B cell (primary cell): ENCODE results near the gene OR52M1. TPM values are rescaled to one million over a fixed set of nuclear protein-coding genes. Genes with fewer than 3 reads are reported as not detected.

Experiments used
- ATAC-seq: fragments of 200-7000 bp; cut with Tn5 transposase; one replicate; pipeline ENCODE4 v1.10.0; 2021; ENCODE audit warnings: low read depth, mild to moderate bottlenecking, moderate number of reproducible peaks, moderate library complexity
- CTCF ChIA-PET: fragments of 350-600 bp; sonication (Branson Sonifier 250); formaldehyde crosslinking; loops from one replicate; lab custom pipeline; 2021; ENCODE audit warnings: antibody characterized with exemption, inconsistent platforms; lab: Charles Lee
- POLR2A ChIA-PET: fragments of 350-600 bp; sonication (Branson Sonifier 250); formaldehyde crosslinking; loops from one replicate; lab custom pipeline; 2021; ENCODE audit warnings: antibody characterized with exemption; lab: Charles Lee
- DNase-seq: peaks from one replicate; pipeline ENCODE4 v3.0.0; 2013
- H2AFZ ChIP-seq: 2 replicates; pipeline ENCODE4 v1.6.1; 2012; ENCODE audit warnings: mild to moderate bottlenecking, low read depth, low read length; ENCODE audit not compliant: insufficient read depth, poor library complexity, severe bottlenecking
- H3K27ac ChIP-seq, 2 donors: 1 replicate in 1 of 2; 2 replicates in 1 of 2; pipeline ENCODE4 v1.5.1; 2012 to 2013; ENCODE audit warnings: low read length in 2 of 2, mild to moderate bottlenecking in 2 of 2, moderate library complexity in 1 of 2
- H3K27me3 ChIP-seq, 4 experiments: fragments of 200-600 bp in 1 of 4; sonication (generic) in 1 of 4; replicated peaks in 1 of 4; 1 replicate in 2 of 4; 2 replicates in 2 of 4; pipeline versions ENCODE4 v1.6.1 to v1.7.0; 2013 to 2016; ENCODE audit warnings: low read length in 3 of 4, mild to moderate bottlenecking in 2 of 4, mixed read lengths in 1 of 4, moderate library complexity in 1 of 4; ENCODE audit not compliant: insufficient read depth in 4 of 4, control insufficient read depth in 3 of 4; ENCODE audit errors: control extremely low read depth in 1 of 4
- H3K36me3 ChIP-seq, 2 experiments: replicated peaks in 1 of 2; 1 replicate in 1 of 2; 2 replicates in 1 of 2; pipeline versions ENCODE4 v1.6.1 to v1.7.1; 2013; ENCODE audit warnings: low read length in 1 of 2; ENCODE audit not compliant: insufficient read depth in 2 of 2, control insufficient read depth in 1 of 2; ENCODE audit errors: control extremely low read depth in 1 of 2, extremely low read depth in 1 of 2
- H3K4me1 ChIP-seq, 2 donors: fragments of 200-600 bp in 1 of 2; sonication (generic) in 1 of 2; 1 replicate in 1 of 2; 2 replicates in 1 of 2; pipeline versions ENCODE4 v1.5.1 to v1.6.1; 2013 to 2017; ENCODE audit warnings: low read length in 2 of 2; ENCODE audit not compliant: control insufficient read depth in 2 of 2, insufficient read depth in 2 of 2
- H3K4me2 ChIP-seq: replicated peaks from 2 replicates; pipeline ENCODE3; 2012; ENCODE audit warnings: mild to moderate bottlenecking, low read depth, low read length; ENCODE audit not compliant: poor library complexity, severe bottlenecking
- H3K4me3 ChIP-seq, 5 experiments: fragments of 200-600 bp in 1 of 5; sonication (generic) in 1 of 5; 1 replicate in 3 of 5; 2 replicates in 2 of 5; pipeline versions ENCODE4 v1.5.1 to v1.7.0; 2011 to 2016; ENCODE audit warnings: low read length in 4 of 5, mild to moderate bottlenecking in 4 of 5, low read depth in 2 of 5, control low read depth in 1 of 5, moderate library complexity in 1 of 5; ENCODE audit not compliant: insufficient read depth in 1 of 5; ENCODE audit errors: control extremely low read depth in 1 of 5, extremely low read depth in 1 of 5
- H3K79me2 ChIP-seq: fragments of 200-600 bp; sonication (generic); one replicate; pipeline ENCODE4 v1.6.0; 2016; ENCODE audit warnings: low read length; ENCODE audit not compliant: control insufficient read depth, insufficient read depth
- H3K9ac ChIP-seq: fragments of 200-600 bp; sonication (generic); 2 replicates; pipeline ENCODE4 v1.6.1; 2017; ENCODE audit warnings: mild to moderate bottlenecking, low read length, moderate library complexity
- H3K9me3 ChIP-seq, 3 donors: one replicate each; pipeline versions ENCODE4 v1.6.1 to v1.7.1; 2013; ENCODE audit warnings: low read length in 2 of 3; ENCODE audit not compliant: control insufficient read depth in 2 of 3, insufficient read depth in 1 of 3; ENCODE audit errors: control extremely low read depth in 1 of 3
- H4K20me1 ChIP-seq: 2 replicates; pipeline ENCODE4 v1.6.0; 2012; ENCODE audit warnings: mild to moderate bottlenecking, low read length; ENCODE audit not compliant: insufficient read depth, control insufficient read depth, poor library complexity, severe bottlenecking
- H3K27ac Mint-ChIP-seq: one replicate; pipeline ENCODE4 v1.8.0; 2021; ENCODE audit warnings: mixed read lengths
- H3K27me3 Mint-ChIP-seq: one replicate; pipeline ENCODE4 v1.8.0; 2021; ENCODE audit warnings: mixed read lengths
- H3K4me1 Mint-ChIP-seq: one replicate; pipeline ENCODE4 v1.8.0; 2021; ENCODE audit warnings: mixed read lengths
- H3K4me3 Mint-ChIP-seq: one replicate; pipeline ENCODE4 v1.8.0; 2021; ENCODE audit warnings: mixed read lengths
- H3K9me3 Mint-ChIP-seq: one replicate; pipeline ENCODE4 v1.8.0; 2022; ENCODE audit warnings: mixed read lengths; ENCODE audit not compliant: insufficient read depth
- CTCF ChIP-seq: fragments of 200-600 bp; IDR thresholded peaks from one replicate; pipeline ENCODE4 v1.8.0; 2022; ENCODE audit warnings: antibody characterized with exemption, mild to moderate bottlenecking
- EZH2 ChIP-seq: IDR thresholded peaks from 2 replicates; pipeline ENCODE4 v1.6.1; 2012; ENCODE audit warnings: borderline replicate concordance, low read depth, mild to moderate bottlenecking, moderate library complexity, low read length; ENCODE audit not compliant: insufficient read depth, poor library complexity, severe bottlenecking
- WGBS: methylation state at CpG from one replicate; pipeline ENCODE4 v1.1.5; 2013; ENCODE audit warnings: missing lambda C conversion rate; ENCODE audit not compliant: insufficient coverage; 5-methylcytosine and 5-hydroxymethylcytosine counted together
- intact Hi-C: fragments of 100-400 bp; cut with micrococcal nuclease; formaldehyde crosslinking; loops from one replicate; pipeline ENCODE4 v1.10.0; 2022
- polyA plus RNA-seq: library from polyadenylated mRNA; depleted of rRNA; stranded (reverse); fragments of >200 nt; gene quantifications from 2 replicates; pipeline ENCODE4 v1.2.3, GENCODE V29; 2012
- total RNA-seq, 2 donors: library from RNA; stranded (reverse); fragments of 120-200 nt in 1 of 2; gene quantifications; 1 replicate in 1 of 2; 2 replicates in 1 of 2; pipeline versions ENCODE4 v1.2.3 to v1.2.4, GENCODE V29; 2013 to 2022

Gene OR52M1
- total and polyA plus RNA-seq, 2 donors (not counting 1 experiment from before 2014, with no cell fraction given): not detected

- no peaks in the 10 kb centered on the region for H3K79me2 ChIP-seq
- Mint-ChIP-seq H3K4me3 (no peak overlapping the region), H3K27ac (no peak overlapping the region), H3K27me3 (peaks cover 38% of the 10 kb centered on the region), H3K9me3 (no peaks in the 10 kb centered on the region), H3K4me1 (no peaks in the 10 kb centered on the region)
- H3K4me1 ChIP-seq: no peaks in the 10 kb centered on the region
- H2AFZ ChIP-seq: no peak overlapping the region
- no peak for TF ChIP-seq EZH2
- no peak for TF ChIP-seq CTCF
- H3K4me3 ChIP-seq: no peak overlapping the region
- no peaks in the 10 kb centered on the region for H3K36me3 ChIP-seq
- no peak overlapping the region for H3K4me2 ChIP-seq
- DNase-seq: no peak
- H3K27me3 ChIP-seq: peaks cover 0 to 3% (median 1%) of the 10 kb centered on the region in 4 experiments
- 81% methylated on average over 3 of the region's 3 CpGs for WGBS
- ChIA-PET CTCF (no interaction called here), POLR2A (no interaction called here)
- intact Hi-C loops: no loop called here
- H3K27ac ChIP-seq: no peak overlapping the region
- no peaks in the 10 kb centered on the region for H4K20me1 ChIP-seq
- no peaks in the 10 kb centered on the region for H3K9me3 ChIP-seq
- no peak overlapping the region for H3K9ac ChIP-seq
- no peak for ATAC-seq
These were observed 31.9 kb downstream of the OR52M1 start for GRCh38 chr11:4576880-4577279.

- no peak for TF ChIP-seq EZH2
- TF ChIP-seq CTCF: no peak
- H3K4me1 ChIP-seq: no peaks in the 10 kb centered on the region
These were observed 32.8 kb downstream of the OR52M1 start for GRCh38 chr11:4577761-4578160.

More at GRCh38 chr11:4577761-4578160, 32.8 kb downstream of the OR52M1 start:
- Histone ChIP-seq H3K9me3 (no peaks in the 10 kb centered on the region), H3K36me3 (no peaks in the 10 kb centered on the region), H2AFZ (no peak overlapping the region), H3K4me3 (no peak overlapping the region), H3K9ac (no peak overlapping the region), H3K4me2 (no peak overlapping the region), H4K20me1 (no peaks in the 10 kb centered on the region), H3K27me3 (peaks cover 0 to 3% (median 1%) of the 10 kb centered on the region in 4 experiments), H3K27ac (no peak overlapping the region), H3K79me2 (no peaks in the 10 kb centered on the region)
- Mint-ChIP-seq H3K4me1 (no peaks in the 10 kb centered on the region), H3K9me3 (no peaks in the 10 kb centered on the region), H3K4me3 (no peak overlapping the region), H3K27ac (no peak overlapping the region), H3K27me3 (peaks cover 43% of the 10 kb centered on the region)
- intact Hi-C loops: no loop called here
- POLR2A ChIA-PET: no interaction called here
- no CpG with 5 or more reads among the region's 2 CpGs for WGBS
- ATAC-seq (no peak), DNase-seq (no peak)
- CTCF ChIA-PET: no interaction called here
